Endothelial cell of umbilical vein (primary cell): ENCODE data around the gene ZNF85.

Experiments used
- CTCF ChIP-seq, 2 donors: IDR thresholded peaks; 1 replicate in 1 of 2; 2 replicates in 1 of 2; pipeline ENCODE4 v1.5.1; 2011; ENCODE audit warnings: low read length in 2 of 2, mild to moderate bottlenecking in 2 of 2, moderate library complexity in 2 of 2, control low read depth in 1 of 2, inconsistent platforms in 1 of 2, low read depth in 1 of 2; ENCODE audit not compliant: insufficient read depth in 1 of 2; ENCODE audit errors: extremely low read depth in 1 of 2
- POLR2A ChIP-seq: IDR thresholded peaks from 2 replicates; pipeline ENCODE4 v1.6.1; 2012; ENCODE audit warnings: low read depth, mild to moderate bottlenecking, control low read depth, low read length

GRCh38 chr19:20923077-20923871, at the start of gene ZNF85:
- TF ChIP-seq CTCF (IDR thresholded peaks at IDR 0.05; ENCODE audit: extremely low read depth in 1 of 2, insufficient read depth in 1 of 2, low read depth in 1 of 2, low read length in 2 of 2), result no peak
- TF ChIP-seq POLR2A, result peak; percentile 70
